GM12875 (cell line): Measurements from ENCODE around the gene DAB2.
"Not testable (repeated sequence)": the region's sequence is repeated elsewhere in the genome, so short reads cannot be mapped to it uniquely, and the experiment has no call there.

Source experiments
- H3K4me3 ChIP-seq: one replicate; pipeline ENCODE4 v1.5.1; 2011; ENCODE audit warnings: low read depth, low read length, control low read depth
- CTCF ChIP-seq: IDR thresholded peaks from 2 replicates; pipeline ENCODE4 v1.5.1; 2011; ENCODE audit warnings: low read depth, mild to moderate bottlenecking, control low read depth, inconsistent platforms, low read length, moderate library complexity, borderline replicate concordance; ENCODE audit not compliant: insufficient read depth

The DAB2 gene

DNA sequence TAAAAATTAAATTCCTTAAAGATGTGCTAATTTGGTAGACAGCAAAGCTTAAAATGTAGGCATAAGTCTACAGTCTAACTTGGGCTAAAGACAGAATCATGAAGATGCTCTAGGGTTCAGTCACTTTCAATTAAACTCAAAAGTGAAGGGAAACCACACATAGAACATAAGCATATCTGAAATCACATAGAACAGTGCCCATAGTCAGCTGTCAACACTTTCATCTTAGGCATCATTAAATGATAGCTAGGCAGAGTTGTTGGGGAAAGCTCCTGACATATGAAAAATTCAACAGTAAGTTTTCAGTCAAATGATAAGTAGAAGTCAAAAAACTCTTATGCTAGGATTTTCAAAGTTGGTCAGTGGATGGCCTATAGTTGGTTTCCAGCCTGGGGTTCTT lies 11.0 kb downstream of the DAB2 start:
- no peak for TF ChIP-seq CTCF
- no peak overlapping the region for H3K4me3 ChIP-seq

DNA sequence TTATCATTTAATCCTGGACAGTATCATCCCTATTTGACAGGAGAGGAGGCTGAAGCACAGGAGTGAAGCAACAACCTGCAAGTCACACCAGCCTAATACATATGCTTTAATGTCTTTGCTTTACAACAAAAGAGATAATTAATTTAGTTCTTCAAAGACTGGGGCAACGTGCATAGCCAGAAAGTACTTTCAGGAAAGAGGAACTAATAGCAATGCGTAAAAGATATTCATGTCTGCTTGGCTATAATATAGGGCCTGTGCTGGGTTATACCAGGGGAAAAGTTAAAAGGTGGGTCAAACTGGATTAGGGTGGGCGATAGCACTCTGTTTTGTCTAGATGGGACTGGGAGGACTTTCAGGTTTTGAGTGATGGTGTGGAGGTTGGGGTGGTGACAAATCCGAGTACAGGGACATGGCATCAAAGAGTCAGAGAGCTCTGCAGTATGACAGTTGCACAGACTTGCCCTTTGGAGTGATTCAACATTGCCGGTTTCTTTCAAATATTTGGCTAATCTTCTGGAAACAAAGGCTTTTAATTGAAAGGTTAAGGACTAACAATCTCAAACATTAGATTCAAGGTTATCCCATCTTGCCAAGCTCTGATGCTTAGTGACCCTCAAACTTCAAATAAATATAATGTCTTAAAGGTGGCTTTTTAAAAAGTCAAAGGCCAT lies 11.9 kb downstream of the DAB2 start:
- H3K4me3 ChIP-seq: no peak overlapping the region
- no peak for TF ChIP-seq CTCF

DNA sequence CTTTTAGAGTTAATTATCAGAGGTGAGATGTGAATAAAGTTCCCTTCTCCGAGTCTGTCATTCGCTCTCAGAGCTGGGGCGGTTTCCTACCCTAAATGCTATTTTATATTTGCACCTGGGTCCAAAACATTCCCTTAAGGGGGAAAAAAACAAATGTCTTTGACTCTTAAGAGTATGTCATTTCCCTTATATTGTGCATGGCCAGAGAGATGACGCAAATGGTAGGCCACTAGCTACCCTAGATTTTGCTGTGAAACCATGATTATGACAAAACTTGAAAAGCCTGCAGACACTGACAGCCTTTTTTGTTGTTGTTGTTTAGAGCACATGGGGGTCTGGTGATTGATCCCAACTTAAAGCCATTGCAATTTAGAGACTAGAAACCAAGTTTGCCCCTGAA lies 12.8 kb downstream of the DAB2 start:
- no peak for TF ChIP-seq CTCF
- H3K4me3 ChIP-seq: no peak overlapping the region

DNA sequence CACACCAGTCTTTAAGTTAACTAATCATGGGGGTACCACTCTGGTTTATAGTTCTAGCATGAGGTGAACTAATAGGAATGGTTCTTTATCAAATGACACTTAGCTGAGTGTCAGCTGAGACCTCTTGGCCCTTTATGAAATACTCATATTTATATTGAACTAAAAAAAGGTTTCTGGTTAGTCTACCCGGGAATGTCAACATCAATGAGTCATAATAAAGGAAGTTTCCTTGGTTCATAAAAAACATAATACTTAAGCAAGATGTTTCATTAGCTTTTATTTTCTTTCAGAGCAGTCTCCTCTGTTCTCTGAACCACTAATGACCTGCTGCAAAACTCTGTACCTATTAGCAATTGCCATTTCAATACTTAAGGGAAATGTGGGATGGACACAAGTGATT lies 13.7 kb downstream of the DAB2 start:
- H3K4me3 ChIP-seq: no peak overlapping the region

GRCh38 chr5:39409033-39409432 lies 15.7 kb downstream of the DAB2 start:
- no peak for TF ChIP-seq CTCF
- H3K4me3 ChIP-seq: no peak overlapping the region

More for the DNA sequence above, 13.7 kb downstream of the DAB2 start:
- TF ChIP-seq CTCF: no peak

- TF ChIP-seq CTCF: no peak
- H3K4me3 ChIP-seq: no peak overlapping the region
Measured at GRCh38 chr5:39405083-39405843, 19.5 kb downstream of the DAB2 start.

DNA sequence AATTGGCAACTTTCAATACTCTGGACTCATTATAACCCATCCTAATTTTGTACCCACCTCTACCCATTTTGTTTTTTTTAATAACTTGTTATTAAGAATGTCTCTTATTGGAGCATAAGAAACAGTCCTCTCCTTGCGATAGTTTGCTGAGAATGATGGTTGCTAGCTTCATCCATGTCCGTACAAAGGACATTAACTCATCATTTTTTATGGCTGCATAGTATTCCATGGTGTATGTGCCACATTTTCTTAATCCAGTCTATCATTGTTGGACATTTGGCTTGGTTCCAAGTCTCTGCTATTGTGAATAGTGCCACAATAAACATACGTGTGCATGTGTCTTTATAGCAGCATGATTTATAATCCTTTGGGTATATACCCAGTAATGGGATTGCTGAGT lies 21.0 kb downstream of the DAB2 start:
- not testable (repeated sequence) for H3K4me3 ChIP-seq

GRCh38 chr5:39402140-39402539 lies 22.6 kb downstream of the DAB2 start:
- H3K4me3 ChIP-seq: not testable (repeated sequence)
